ENCODE results near the gene KRT38.
A peak's percentile ranks its signal among the peaks of the same experiment; 100 is the strongest.

Gene KRT38

DNA sequence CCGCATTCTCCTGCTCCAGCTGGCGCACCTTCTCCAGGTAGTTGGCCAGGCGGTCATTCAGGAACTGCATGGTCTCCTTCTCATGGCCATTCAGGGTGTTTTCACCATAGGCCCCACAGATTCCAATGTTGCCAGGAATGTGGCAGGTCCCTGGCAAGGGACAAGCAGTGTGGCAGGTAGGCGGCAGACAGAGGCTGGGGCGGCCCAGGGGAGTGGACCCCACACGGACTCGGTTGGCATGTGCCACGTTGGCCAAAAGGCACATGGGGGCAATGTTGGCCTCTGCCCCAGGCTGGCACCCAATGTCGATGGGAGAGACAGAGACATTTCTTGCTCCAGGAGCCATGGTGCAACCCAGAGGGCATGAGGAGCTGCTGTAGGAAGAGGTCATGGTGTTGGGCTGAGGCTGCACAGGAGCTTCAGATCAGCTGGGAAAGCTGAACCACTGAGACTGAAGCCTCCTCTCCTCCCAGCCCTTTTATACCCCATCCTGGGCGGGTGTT, at the start of gene KRT38:
Gene KRT38 (minus strand): TSS at position 453 of the 503 bp plus-strand sequence. CDS start 62 bp downstream, at position 391.
- no peaks in the 10 kb centered on the region for H3K27me3 ChIP-seq (replicated peaks)
- in situ Hi-C loops (cut with HindIII; ENCODE audit: low pct_ligation_motif_present, low sequenced_read_pairs) = no loop called here
- H3K4me3 ChIP-seq (ENCODE audit: low read depth, low read length) = no peak within 1 kb of the TSS

DNA sequence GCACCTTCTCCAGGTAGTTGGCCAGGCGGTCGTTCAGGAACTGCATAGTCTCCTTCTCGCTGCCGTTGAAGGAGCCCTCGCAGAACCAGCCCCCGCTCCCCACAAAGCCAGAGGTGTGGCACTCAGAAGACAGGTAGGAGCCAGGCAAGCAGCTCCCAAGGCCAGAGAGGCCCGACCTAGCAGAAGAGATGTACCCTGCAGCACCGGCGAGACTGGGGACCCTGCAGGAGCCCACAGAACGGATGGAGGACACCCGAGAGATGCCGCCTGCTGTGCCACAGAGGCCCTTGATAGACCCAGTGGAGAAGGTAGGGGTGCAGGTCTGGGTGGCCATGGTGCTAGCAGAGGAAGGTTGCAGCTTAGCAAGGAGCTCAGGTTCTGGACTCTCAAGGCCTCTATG, 48.7 kb upstream of the KRT38 start, which contains the start of gene KRT36:
Gene KRT36 (minus strand): TSS at position 380 of the 400 bp plus-strand sequence. CDS start 46 bp downstream, at position 334.
- no peak within 1 kb of the TSS for H3K4me3 ChIP-seq (ENCODE audit: low read depth, low read length)
- in situ Hi-C loops (cut with HindIII; ENCODE audit: low pct_ligation_motif_present, low sequenced_read_pairs) = no loop called here
- H3K27me3 ChIP-seq (replicated peaks) = no peaks in the 10 kb centered on the region
- no peak for DNase-seq
- no peaks in the 10 kb centered on the region for H3K36me3 ChIP-seq (replicated peaks)
- no peak within 1 kb of the TSS for H3K27ac ChIP-seq
- TF ChIP-seq, protein P1, sequence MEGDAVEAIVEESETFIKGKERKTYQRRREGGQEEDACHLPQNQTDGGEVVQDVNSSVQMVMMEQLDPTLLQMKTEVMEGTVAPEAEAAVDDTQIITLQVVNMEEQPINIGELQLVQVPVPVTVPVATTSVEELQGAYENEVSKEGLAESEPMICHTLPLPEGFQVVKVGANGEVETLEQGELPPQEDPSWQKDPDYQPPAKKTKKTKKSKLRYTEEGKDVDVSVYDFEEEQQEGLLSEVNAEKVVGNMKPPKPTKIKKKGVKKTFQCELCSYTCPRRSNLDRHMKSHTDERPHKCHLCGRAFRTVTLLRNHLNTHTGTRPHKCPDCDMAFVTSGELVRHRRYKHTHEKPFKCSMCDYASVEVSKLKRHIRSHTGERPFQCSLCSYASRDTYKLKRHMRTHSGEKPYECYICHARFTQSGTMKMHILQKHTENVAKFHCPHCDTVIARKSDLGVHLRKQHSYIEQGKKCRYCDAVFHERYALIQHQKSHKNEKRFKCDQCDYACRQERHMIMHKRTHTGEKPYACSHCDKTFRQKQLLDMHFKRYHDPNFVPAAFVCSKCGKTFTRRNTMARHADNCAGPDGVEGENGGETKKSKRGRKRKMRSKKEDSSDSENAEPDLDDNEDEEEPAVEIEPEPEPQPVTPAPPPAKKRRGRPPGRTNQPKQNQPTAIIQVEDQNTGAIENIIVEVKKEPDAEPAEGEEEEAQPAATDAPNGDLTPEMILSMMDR (IDR thresholded peaks at IDR 0.05; ENCODE audit: low read depth, low read length, missing control alignments) = no peak

More for the DNA sequence above, at the start of gene KRT38:
- Histone ChIP-seq H3K36me3 (replicated peaks) (no peaks in the 10 kb centered on the region), H3K27ac (no peak within 1 kb of the TSS)
- no peak for DNase-seq
- TF ChIP-seq, protein P1 (IDR thresholded peaks at IDR 0.05; ENCODE audit: low read depth, low read length, missing control alignments) = no peak

DNA sequence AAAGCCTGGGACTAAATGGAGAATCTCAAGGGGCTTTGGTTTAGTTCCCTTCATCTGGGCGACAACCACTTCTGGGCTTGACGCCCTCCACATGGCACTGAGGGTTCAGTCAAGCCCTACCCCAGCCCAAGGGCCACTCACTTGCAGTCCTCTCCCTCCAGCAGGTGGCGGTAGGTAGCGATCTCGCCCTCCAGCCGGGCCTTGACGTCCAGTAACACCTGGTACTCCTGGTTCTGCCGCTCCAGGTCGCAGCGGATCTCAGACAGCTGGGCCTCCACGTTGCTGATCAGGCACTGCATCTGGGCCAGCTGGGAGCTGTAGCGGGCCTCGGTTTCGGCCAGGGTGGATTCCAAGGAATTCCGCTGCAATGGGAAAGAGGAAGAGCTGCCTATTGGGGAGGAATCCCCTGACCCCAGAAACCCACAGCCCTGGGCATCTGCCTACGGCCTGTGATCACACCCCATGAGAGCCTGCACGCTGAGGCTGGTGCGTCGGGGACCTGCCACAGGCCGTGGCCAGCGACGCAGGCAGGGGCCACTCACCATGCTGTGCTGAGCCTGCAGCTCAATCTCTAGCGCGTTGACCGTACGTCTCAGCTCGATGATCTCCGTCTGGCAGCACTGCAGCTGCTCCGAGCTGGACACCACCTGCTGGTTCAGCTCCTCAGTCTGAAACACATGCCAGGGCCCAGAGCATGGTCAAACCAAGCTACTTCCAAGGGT, 46.2 kb upstream of the KRT38 start:
- in situ Hi-C loops (cut with HindIII; ENCODE audit: low pct_ligation_motif_present, low sequenced_read_pairs) = no loop called here
- H3K4me3 ChIP-seq (ENCODE audit: low read depth, low read length) = no peak overlapping the region
- no peaks in the 10 kb centered on the region for H3K27me3 ChIP-seq (replicated peaks)
- no peak for DNase-seq
- H3K27ac ChIP-seq = no peak overlapping the region
- TF ChIP-seq, protein P1 (IDR thresholded peaks at IDR 0.05; ENCODE audit: low read depth, low read length, missing control alignments) = peak; percentile 66
- no peaks in the 10 kb centered on the region for H3K36me3 ChIP-seq (replicated peaks)

DNA sequence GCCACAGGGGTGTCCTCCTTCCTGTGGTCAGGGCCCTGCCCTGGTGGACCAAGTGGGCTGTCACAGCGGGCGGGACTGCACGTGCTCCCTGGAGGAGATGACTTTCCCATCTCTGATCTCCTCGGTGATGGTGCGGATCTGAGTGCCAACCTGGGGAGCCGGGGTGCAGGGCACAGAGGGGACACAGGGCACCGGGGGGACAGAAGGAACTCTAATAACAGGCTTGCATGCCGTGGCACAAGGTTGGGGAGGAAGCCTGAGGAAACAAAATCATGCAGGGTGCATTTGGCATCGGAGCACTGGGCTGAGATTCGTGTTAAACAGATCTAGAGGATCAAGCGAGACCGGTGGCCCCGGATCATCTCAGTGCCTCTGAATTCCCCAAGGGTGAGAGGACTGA, 45.5 kb upstream of the KRT38 start:
- H3K27me3 ChIP-seq (replicated peaks) = no peaks in the 10 kb centered on the region
- TF ChIP-seq, protein P1 (IDR thresholded peaks at IDR 0.05; ENCODE audit: low read depth, low read length, missing control alignments) = no peak
- in situ Hi-C loops (cut with HindIII; ENCODE audit: low pct_ligation_motif_present, low sequenced_read_pairs) = no loop called here
- no peak for DNase-seq
- no peak overlapping the region for H3K4me3 ChIP-seq (ENCODE audit: low read depth, low read length)
- H3K36me3 ChIP-seq (replicated peaks) = no peaks in the 10 kb centered on the region
- H3K27ac ChIP-seq = no peak overlapping the region

DNA sequence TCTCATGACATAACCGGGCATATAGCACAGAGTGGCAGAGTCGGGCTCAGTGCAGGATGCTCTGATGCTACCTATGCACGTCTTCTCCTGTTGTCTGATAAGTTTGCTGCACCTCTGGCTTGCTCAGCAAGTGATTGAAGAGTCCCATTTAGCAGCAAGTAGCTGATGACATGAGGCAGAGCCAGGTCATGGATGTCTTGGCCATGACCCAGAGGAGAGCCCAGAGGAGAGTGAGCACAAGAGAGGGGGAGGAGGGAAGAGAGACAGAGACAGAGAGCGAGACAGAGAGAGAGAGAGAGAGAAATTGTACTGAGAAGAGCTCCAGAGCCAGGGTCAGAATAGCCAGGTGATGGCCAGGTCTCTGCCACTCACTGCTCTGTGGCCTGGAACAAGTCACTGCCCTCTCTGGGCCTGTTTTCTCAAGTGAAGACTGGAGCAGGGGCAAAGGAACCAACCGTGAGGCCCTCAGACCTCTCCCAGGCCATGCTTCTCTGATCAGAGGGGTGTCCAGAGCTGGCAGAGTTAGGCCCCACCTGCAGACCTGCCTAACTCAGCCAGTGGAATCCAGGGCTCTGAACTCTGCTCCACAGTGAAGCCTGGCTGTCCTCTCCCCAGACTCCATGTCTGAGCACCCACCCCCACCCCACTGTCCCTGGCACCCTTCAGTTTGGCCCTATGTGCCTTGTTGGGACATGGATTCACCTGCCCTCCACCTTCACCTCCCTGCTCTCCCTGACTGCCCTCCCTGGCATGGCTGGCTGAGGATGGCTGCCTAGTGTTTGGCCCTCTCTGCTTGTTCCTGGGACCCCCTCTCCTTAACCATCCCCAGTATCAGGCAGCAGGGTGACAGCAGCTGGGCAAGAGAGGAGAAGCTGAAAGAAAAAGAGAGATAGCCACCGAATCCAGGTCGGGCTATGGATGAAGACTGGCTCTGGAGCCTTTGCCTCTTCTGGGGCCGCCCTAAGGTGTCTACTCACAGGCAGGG, 44.4 kb upstream of the KRT38 start:
- Histone ChIP-seq H3K36me3 (replicated peaks) (no peaks in the 10 kb centered on the region), H3K4me3 (ENCODE audit: low read depth, low read length) (no peak overlapping the region), H3K27ac (no peak overlapping the region), H3K27me3 (replicated peaks) (no peaks in the 10 kb centered on the region)
- TF ChIP-seq, protein P1 (IDR thresholded peaks at IDR 0.05; ENCODE audit: low read depth, low read length, missing control alignments) = no peak
- DNase-seq = no peak
- in situ Hi-C loops (cut with HindIII; ENCODE audit: low pct_ligation_motif_present, low sequenced_read_pairs) = no loop called here

Measured in brain microvascular endothelial cell (primary cell).